HepG2 (cell line): ENCODE results near the gene PCNX1. TPM values are rescaled to one million over a fixed set of nuclear protein-coding genes. Genes with fewer than 3 reads are reported as not detected.

Experiments
- ATAC-seq: fragments of 200-7000 bp; cut with Tn5 transposase; 3 replicates; pipeline ENCODE4 v1.9.1; 2020; ENCODE audit warnings: mild to moderate bottlenecking, moderate library complexity
- BruUV-seq: library from RNA; stranded (reverse); fragments of 400-500 nt; replicated peaks from 2 replicates; lab custom pipeline; 2021; lab: Mats Ljungman, UMichigan
- CTCF ChIA-PET: fragments of 300-600 bp; formaldehyde crosslinking; extraction: SDS; loops from one replicate; lab custom pipeline; 2021; ENCODE audit warnings: low total read pairs, inconsistent platforms, low intra/inter-chr PET ratio; lab: Yijun Ruan, JAX
- POLR2A ChIA-PET: fragments of 350-600 bp; sonication (Branson Sonifier 250); formaldehyde crosslinking; loops from one replicate; lab custom pipeline; 2020; ENCODE audit warnings: antibody characterized with exemption, inconsistent platforms; lab: Yijun Ruan, JAX
- DNase-seq: peaks from one replicate; pipeline ENCODE4 v3.0.0-alpha.2; 2015; ENCODE audit warnings: low spot score
- FAIRE-seq: peaks from 3 replicates; lab custom pipeline; 2011; peaks lifted over from hg19 to GRCh38; lab: Jason Lieb, UNC
- H2AFZ ChIP-seq: one replicate; pipeline ENCODE4 v1.6.1; 2011; ENCODE audit warnings: low read length, inconsistent platforms
- H3K27ac ChIP-seq: fragments of 300-600 bp; 3 replicates; pipeline ENCODE4 v1.8.0; 2011; ENCODE audit warnings: mixed run types, mild to moderate bottlenecking, mixed read lengths, low read length, inconsistent platforms; ENCODE audit not compliant: insufficient read depth; ENCODE audit errors: extremely low read length
- H3K27me3 ChIP-seq, 2 experiments: fragments of 200-600 bp in 1 of 2; 2 replicates in 1 of 2; 3 replicates in 1 of 2; pipeline versions ENCODE4 v1.6.0 to v1.8.0; 2011; ENCODE audit warnings: low read length in 2 of 2, mild to moderate bottlenecking in 2 of 2, moderate library complexity in 2 of 2, inconsistent platforms in 1 of 2; ENCODE audit not compliant: insufficient read depth in 2 of 2, control insufficient read depth in 1 of 2
- H3K36me3 ChIP-seq, 2 experiments: fragments of 200-600 bp in 1 of 2; replicated peaks in 1 of 2; 2 replicates in 1 of 2; 3 replicates in 1 of 2; pipeline versions ENCODE4 v1.5.1 to v1.8.0; 2011; ENCODE audit warnings: low read length in 2 of 2, inconsistent platforms in 1 of 2; ENCODE audit not compliant: insufficient read depth in 2 of 2, control insufficient read depth in 1 of 2
- H3K4me1 ChIP-seq: 2 replicates; pipeline ENCODE4 v1.5.1; 2012; ENCODE audit warnings: low read length, inconsistent platforms; ENCODE audit not compliant: insufficient read depth
- H3K4me2 ChIP-seq: 2 replicates; pipeline ENCODE4 v1.6.0; 2011; ENCODE audit warnings: low read depth, low read length, inconsistent platforms
- H3K4me3 ChIP-seq, 3 experiments: fragments of 200-600 bp in 1 of 3; sonication (generic), shearing (Covaris generic) in 1 of 3; replicated peaks in 1 of 3; 2 replicates each; pipeline ENCODE4 v1.5.1; 2011 to 2016; ENCODE audit warnings: low read length in 3 of 3, inconsistent platforms in 2 of 3, low read depth in 2 of 3, mild to moderate bottlenecking in 2 of 3, control low read depth in 1 of 3, mixed read lengths in 1 of 3; ENCODE audit not compliant: insufficient read depth in 1 of 3
- H3K79me2 ChIP-seq: one replicate; pipeline ENCODE4 v1.6.1; 2011; ENCODE audit warnings: low read length, inconsistent platforms; ENCODE audit not compliant: insufficient read depth
- H3K9ac ChIP-seq: 2 replicates; pipeline ENCODE4 v1.6.0; 2011; ENCODE audit warnings: mild to moderate bottlenecking, low read depth, low read length, inconsistent platforms; ENCODE audit not compliant: insufficient read depth
- H3K9me3 ChIP-seq: 2 replicates; pipeline ENCODE4 v1.5.1; 2012; ENCODE audit warnings: mild to moderate bottlenecking, low read length
- H4K20me1 ChIP-seq: 2 replicates; pipeline ENCODE4 v1.6.0; 2011; ENCODE audit warnings: inconsistent platforms, mild to moderate bottlenecking, low read length, moderate library complexity; ENCODE audit not compliant: insufficient read depth
- AHDC1 ChIP-seq: sonication (generic); formaldehyde crosslinking; IDR thresholded peaks from 2 replicates; pipeline ENCODE4 v1.5.1; 2020; ENCODE audit warnings: mild to moderate bottlenecking, missing genetic modification reagents, borderline replicate concordance
- ARID5B ChIP-seq: IDR thresholded peaks from 2 replicates; pipeline ENCODE4 v1.4.0; 2020; ENCODE audit warnings: mild to moderate bottlenecking, missing genetic modification reagents
- E2F1 ChIP-seq: sonication (generic); formaldehyde crosslinking; IDR thresholded peaks from 2 replicates; pipeline ENCODE4 v1.5.0; 2020; ENCODE audit warnings: missing genetic modification reagents
- FOXA3 ChIP-seq: IDR thresholded peaks from 2 replicates; pipeline ENCODE4 v1.6.1; 2016; ENCODE audit warnings: missing genetic modification reagents, missing compliant biosample characterization
- GATAD2A ChIP-seq: IDR thresholded peaks from 2 replicates; pipeline ENCODE4 v1.6.1; 2016
- IRF1 ChIP-seq: sonication (generic); formaldehyde crosslinking; IDR thresholded peaks from 2 replicates; pipeline ENCODE4 v1.4.0; 2020; ENCODE audit warnings: low read depth, mild to moderate bottlenecking, missing genetic modification reagents
- ISL2 ChIP-seq: sonication (generic); formaldehyde crosslinking; IDR thresholded peaks from 2 replicates; pipeline ENCODE4 v1.5.0; 2020; ENCODE audit warnings: missing genetic modification reagents
- RXRB ChIP-seq: IDR thresholded peaks from 2 replicates; pipeline ENCODE4 v1.6.1; 2016; ENCODE audit warnings: borderline replicate concordance, missing genetic modification reagents, missing compliant biosample characterization
- SNAPC2 ChIP-seq: sonication (generic); formaldehyde crosslinking; IDR thresholded peaks from 2 replicates; pipeline ENCODE4 v1.8.1; 2022; ENCODE audit warnings: mild to moderate bottlenecking, missing genetic modification reagents
- SRF ChIP-seq: IDR thresholded peaks from 2 replicates; pipeline ENCODE4 v1.6.1; 2011; ENCODE audit warnings: mild to moderate bottlenecking, low read depth, low read length, moderate library complexity
- TCF7 ChIP-seq: sonication (generic); IDR thresholded peaks from 2 replicates; pipeline ENCODE4 v1.6.1; 2016; ENCODE audit warnings: antibody characterized with exemption, low read depth
- ZNF580 ChIP-seq: IDR thresholded peaks from 2 replicates; pipeline ENCODE4 v1.6.1; 2016; ENCODE audit warnings: low read depth, borderline replicate concordance
- ZNF83 ChIP-seq: sonication (generic); formaldehyde crosslinking; IDR thresholded peaks from 2 replicates; pipeline ENCODE4 v1.4.0; 2020; ENCODE audit warnings: missing genetic modification reagents, mild to moderate bottlenecking, borderline replicate concordance
- WGBS: methylation state at CpG from one replicate; pipeline ENCODE4 v1.1.6; 2017; ENCODE audit warnings: low lambda C conversion rate; 5-methylcytosine and 5-hydroxymethylcytosine counted together
- in situ Hi-C: cut with HindIII; loops from 2 replicates; pipeline ENCODE4 v1.10.0; 2017; ENCODE audit warnings: low pct_unique_long_range_greater_than_20kb; ENCODE audit not compliant: extremely low pct_ligation_motif_present
- intact Hi-C: fragments of 100-400 bp; cut with micrococcal nuclease; formaldehyde crosslinking; loops from one replicate; pipeline ENCODE4 v1.10.0; 2022; ENCODE audit not compliant: unreplicated experiment
- polyA plus RNA-seq, 8 experiments: library from polyadenylated mRNA; depleted of rRNA in 3 of 8; stranded (reverse) in 7 of 8; unstranded in 1 of 8; fragments of >200 nt; fragmentation: Illumina TruSeq in 4 of 8; extraction: Trizol in 4 of 8; gene quantifications; 2 replicates each; pipeline versions ENCODE4 v1.2.1 to v1.2.3, GENCODE V29; 2011 to 2016; ENCODE audit warnings: low read depth in 4 of 8, missing spikeins in 1 of 8, mixed read lengths in 1 of 8; ENCODE audit not compliant: insufficient read depth in 1 of 8
- total RNA-seq, 5 experiments: library from RNA; depleted of rRNA; stranded (reverse); fragments of >200 nt; fragmentation: Illumina TruSeq; extraction: Trizol; gene quantifications; 2 replicates each; pipeline ENCODE4 v1.2.3, GENCODE V29; 2016; ENCODE audit warnings: low read depth in 1 of 5

PCNX1 gene
- total and polyA plus RNA-seq, 2 of the 13 experiments (the other 11 are each of a cell fraction or from before 2014, with no cell fraction given), result 24.9 to 30.3 TPM

- peaks cover 3% of the 10 kb centered on the region for H3K79me2 ChIP-seq
- H3K4me1 ChIP-seq, result peaks cover 22% of the 10 kb centered on the region
- H3K4me3 ChIP-seq, result no peak overlapping the region
- H2AFZ ChIP-seq, result no peak overlapping the region
- 18% methylated on average over 3 of the region's 3 CpGs for WGBS
- POLR2A ChIA-PET, result no interaction called here
- in situ Hi-C loops (loop anchor here (5.0 to 25.0 kb wide), 2 partner anchors 57 to 352 kb away; partner anchors contain the start of genes MED6 and PCNX1), intact Hi-C loops (no loop called here)
- H3K4me2 ChIP-seq, result peak overlapping the region; percentile 29
- peaks cover 6% of the 10 kb centered on the region for H4K20me1 ChIP-seq
- H3K27ac ChIP-seq, result peak overlapping the region; percentile 49
- H3K36me3 ChIP-seq, result peaks cover 0 to 28% of the 10 kb centered on the region in 2 experiments; a peak in 4 of 5 replicates
- no peaks in the 10 kb centered on the region for H3K9me3 ChIP-seq
- CTCF ChIA-PET, result no interaction called here
- DNase-seq (peak; percentile 47), FAIRE-seq (peak; percentile 34), ATAC-seq (peak; percentile 80)
- H3K9ac ChIP-seq, result no peak overlapping the region
- no TSS peak for BruUV-seq
- no peaks in the 10 kb centered on the region for H3K27me3 ChIP-seq
- TF ChIP-seq SNAPC2 (CRISPR knock-in tag) (no peak), RXRB (no peak), AHDC1 (CRISPR knock-in tag) (peak; percentile 82; the same call in 1 of the 2 replicates), E2F1 (CRISPR knock-in tag) (no peak), ISL2 (CRISPR knock-in tag) (peak; percentile 66; the same call in 1 of the 2 replicates), GATAD2A (CRISPR knock-in tag) (peak; percentile 45; the same call in 1 of the 2 replicates), FOXA3 (CRISPR knock-in tag) (peak; percentile 69; the same call in 1 of the 2 replicates), ZNF83 (CRISPR knock-in tag) (no peak), ZNF580 (CRISPR knock-in tag) (no peak), IRF1 (no peak), TCF7 (peak; percentile 66), SRF (no peak), ARID5B (CRISPR knock-in tag) (peak; percentile 68)
These were observed 57.2 kb downstream of the PCNX1 start for GRCh38 chr14:70964492-70964891.
